DND-41 (cell line): Measurements from ENCODE around the gene PTK6.

Source experiments
- ATAC-seq: fragments of 200-7000 bp; cut with Tn5 transposase; 3 replicates; pipeline ENCODE4 v1.9.1; 2021; ENCODE audit warnings: low read depth; ENCODE audit not compliant: insufficient read depth
- DNase-seq: peaks from one replicate; pipeline ENCODE4 v3.0.0-alpha.2; 2020
- H2AFZ ChIP-seq: 2 replicates; pipeline ENCODE4 v1.6.0; 2012; ENCODE audit warnings: low read depth, low read length
- H3K27ac ChIP-seq: 2 replicates; pipeline ENCODE4 v1.5.1; 2012; ENCODE audit warnings: low read length, inconsistent platforms
- H3K27me3 ChIP-seq: fragments of 200-600 bp; sonication (generic); 2 replicates; pipeline ENCODE4 v1.6.0; 2012; ENCODE audit warnings: low read length, mild to moderate bottlenecking, inconsistent platforms; ENCODE audit not compliant: insufficient read depth, poor library complexity
- H3K36me3 ChIP-seq: 2 replicates; pipeline ENCODE4 v1.5.1; 2012; ENCODE audit warnings: low read length, inconsistent platforms; ENCODE audit not compliant: insufficient read depth
- H3K4me1 ChIP-seq: 2 replicates; pipeline ENCODE4 v1.5.1; 2012; ENCODE audit warnings: mild to moderate bottlenecking, low read length; ENCODE audit not compliant: insufficient read depth
- H3K4me2 ChIP-seq: 2 replicates; pipeline ENCODE4 v1.6.0; 2012; ENCODE audit warnings: mild to moderate bottlenecking, moderate library complexity, low read length, inconsistent platforms; ENCODE audit not compliant: insufficient read depth
- H3K4me3 ChIP-seq, 2 experiments: fragments of 200-600 bp in 1 of 2; shearing (Covaris generic) in 1 of 2; 2 replicates each; pipeline ENCODE4 v1.5.1; 2012 to 2016; ENCODE audit warnings: inconsistent platforms in 2 of 2, low read length in 2 of 2, mild to moderate bottlenecking in 2 of 2, low read depth in 1 of 2, moderate library complexity in 1 of 2
- H3K79me2 ChIP-seq: 2 replicates; pipeline ENCODE4 v1.6.0; 2012; ENCODE audit warnings: low read length, inconsistent platforms; ENCODE audit not compliant: insufficient read depth
- H3K9ac ChIP-seq: 2 replicates; pipeline ENCODE4 v1.6.0; 2012; ENCODE audit warnings: low read depth, mild to moderate bottlenecking, inconsistent platforms, low read length, moderate library complexity
- H3K9me3 ChIP-seq: 2 replicates; pipeline ENCODE4 v1.5.1; 2012; ENCODE audit warnings: low read length, moderate library complexity, mild to moderate bottlenecking, inconsistent platforms; ENCODE audit not compliant: insufficient read depth, severe bottlenecking
- H4K20me1 ChIP-seq: 2 replicates; pipeline ENCODE4 v1.6.0; 2012; ENCODE audit warnings: low read length; ENCODE audit not compliant: insufficient read depth
- CTCF ChIP-seq: IDR thresholded peaks from 2 replicates; pipeline ENCODE4 v1.5.1; 2012; ENCODE audit warnings: borderline replicate concordance, low read length, moderate library complexity, mild to moderate bottlenecking; ENCODE audit not compliant: poor library complexity, severe bottlenecking; ENCODE audit errors: extremely low read depth
- EZH2 ChIP-seq: IDR thresholded peaks from 3 replicates; pipeline ENCODE4 v1.6.1; 2012; ENCODE audit warnings: borderline replicate concordance, low read depth, mild to moderate bottlenecking, moderate library complexity, low read length, inconsistent platforms; ENCODE audit not compliant: severe bottlenecking

PTK6 gene

GRCh38 chr20:63486300-63486855, 50.8 kb downstream of the PTK6 start:
- ATAC-seq (no peak), DNase-seq (no peak)
- no peaks in the 10 kb centered on the region for H3K27me3 ChIP-seq
- H3K4me1 ChIP-seq = no peaks in the 10 kb centered on the region
- H3K9me3 ChIP-seq = no peaks in the 10 kb centered on the region
- H3K36me3 ChIP-seq = no peaks in the 10 kb centered on the region
- no peak for TF ChIP-seq CTCF
- TF ChIP-seq EZH2 = no peak
- peaks cover 5% of the 10 kb centered on the region for H4K20me1 ChIP-seq
- no peak overlapping the region for H3K4me3 ChIP-seq
- H3K9ac ChIP-seq = no peak overlapping the region
- no peak overlapping the region for H2AFZ ChIP-seq
- H3K4me2 ChIP-seq = no peak overlapping the region
- H3K27ac ChIP-seq = no peak overlapping the region
- no peaks in the 10 kb centered on the region for H3K79me2 ChIP-seq

GRCh38 chr20:63484651-63485403, 52.3 kb downstream of the PTK6 start:
- H3K4me3 ChIP-seq = no peak overlapping the region
- no peak overlapping the region for H3K9ac ChIP-seq
- H3K4me2 ChIP-seq = no peak overlapping the region
- no peaks in the 10 kb centered on the region for H3K4me1 ChIP-seq
- ATAC-seq (no peak), DNase-seq (no peak)
- no peaks in the 10 kb centered on the region for H3K79me2 ChIP-seq
- H3K9me3 ChIP-seq = no peaks in the 10 kb centered on the region
- H4K20me1 ChIP-seq = peaks cover 5% of the 10 kb centered on the region; the same call in 1 of the 2 replicates
- H3K27me3 ChIP-seq = no peaks in the 10 kb centered on the region
- TF ChIP-seq CTCF = no peak
- no peak for TF ChIP-seq EZH2
- no peak overlapping the region for H2AFZ ChIP-seq
- H3K27ac ChIP-seq = no peak overlapping the region
- H3K36me3 ChIP-seq = no peaks in the 10 kb centered on the region

GRCh38 chr20:63484236-63484635, 52.9 kb downstream of the PTK6 start:
- TF ChIP-seq CTCF (no peak), EZH2 (no peak)
- no peaks in the 10 kb centered on the region for H3K27me3 ChIP-seq
- H3K4me2 ChIP-seq = no peak overlapping the region
- no peak overlapping the region for H3K9ac ChIP-seq
- H3K9me3 ChIP-seq = no peaks in the 10 kb centered on the region
- no peak overlapping the region for H3K27ac ChIP-seq
- DNase-seq = no peak
- H3K4me3 ChIP-seq = no peak overlapping the region
- no peaks in the 10 kb centered on the region for H3K36me3 ChIP-seq
- H3K4me1 ChIP-seq = no peaks in the 10 kb centered on the region
- peaks cover 5% of the 10 kb centered on the region; the same call in 1 of the 2 replicates for H4K20me1 ChIP-seq
- no peaks in the 10 kb centered on the region for H3K79me2 ChIP-seq
- ATAC-seq = 0 out of 3 replicates have a peak, but pooled peaks have one; percentile 22
- H2AFZ ChIP-seq = no peak overlapping the region
